Measurements from ENCODE around the gene RBM3. TPM values are rescaled to one million over a fixed set of nuclear protein-coding genes. Genes with fewer than 3 reads are reported as not detected.

RBM3 gene
- total RNA-seq, 1 experiment from 2014 or later, result 375 TPM

- no peaks in the 10 kb centered on the region for H3F3A ChIP-seq (ENCODE audit: low read length, unreplicated experiment)
- BruUV-seq (replicated peaks), result TSS peak; percentile 49
- peak overlapping the region; percentile 84 for H3K4me3 ChIP-seq (ENCODE audit: low read length)
- peaks cover 21% of the 10 kb centered on the region for H3K79me2 ChIP-seq (ENCODE audit: low read length)
- H3K27me3 ChIP-seq (ENCODE audit: low read length), result no peaks in the 10 kb centered on the region
- H3K4me1 ChIP-seq (ENCODE audit: insufficient read depth, low read length), result peaks cover 9% of the 10 kb centered on the region
- peak overlapping the region; percentile 6; the same call in 1 of the 2 replicates for H3K27ac ChIP-seq (ENCODE audit: low read length)
- no peaks in the 10 kb centered on the region for H4K20me1 ChIP-seq (ENCODE audit: low read length)
- ChIA-PET CTCF (interaction anchor here (0.7 kb wide), 1 partner anchor 19 kb away, joined by 7 read pairs; no protein-coding TSS in a partner anchor), POLR2A (ENCODE audit: unreplicated experiment) (interaction anchor here (0.6 kb wide), 1 partner anchor 10 kb away, joined by 3 read pairs; no protein-coding TSS in a partner anchor)
- no peaks in the 10 kb centered on the region; the same call in 1 of the 2 replicates for H3K36me3 ChIP-seq (ENCODE audit: low read depth, low read length)
- TF ChIP-seq CTCF (conservative IDR thresholded peaks at IDR 0.05; ENCODE audit: low read depth, low read length), result no peak
- no peak for TF ChIP-seq EZH2 (IDR thresholded peaks at IDR 0.05; ENCODE audit: low read length, unreplicated experiment)
- no peak for TF ChIP-seq EZH2phosphoT487 (IDR thresholded peaks at IDR 0.05; ENCODE audit: borderline replicate concordance, low read length)
- H2AFZ ChIP-seq (ENCODE audit: low read length), result peak overlapping the region; percentile 96
- DNase-seq, result no peak
- H3K9me2 ChIP-seq (replicated peaks; ENCODE audit: low read length), result no peaks in the 10 kb centered on the region
- ATAC-seq, result no peak
- H3K9ac ChIP-seq (ENCODE audit: low read length), result peak overlapping the region; percentile 88
- no peaks in the 10 kb centered on the region for H3K9me3 ChIP-seq (ENCODE audit: low read length)
- H3K4me2 ChIP-seq (ENCODE audit: low read length), result peak overlapping the region; percentile 77
- intact Hi-C loops (cut with micrococcal nuclease), result no loop called here
Observed at GRCh38 chrX:48538641-48539344, 35.5 kb upstream of the RBM3 start.

GRCh38 chrX:48539345-48540027 is 34.8 kb upstream of the RBM3 start, which contains the start of gene TBC1D25:
Gene TBC1D25, plus strand, starts transcription at chrX:48539714. Its CDS starts 84 bp downstream, at chrX:48539798.
- TF ChIP-seq CTCF (conservative IDR thresholded peaks at IDR 0.05; ENCODE audit: low read depth, low read length) (peak; percentile 58), EZH2phosphoT487 (IDR thresholded peaks at IDR 0.05; ENCODE audit: borderline replicate concordance, low read length) (no peak)
- Histone ChIP-seq H3K9me2 (replicated peaks; ENCODE audit: low read length) (no peaks in the 10 kb centered on the region), H3K79me2 (ENCODE audit: low read length) (peaks cover 21% of the 10 kb centered on the region), H3K4me2 (ENCODE audit: low read length) (peak within 1 kb of the TSS; percentile 77), H3F3A (ENCODE audit: low read length, unreplicated experiment) (no peaks in the 10 kb centered on the region), H2AFZ (ENCODE audit: low read length) (peak within 1 kb of the TSS; percentile 96), H3K4me3 (ENCODE audit: low read length) (peak within 1 kb of the TSS; percentile 84), H3K9me3 (ENCODE audit: low read length) (no peaks in the 10 kb centered on the region), H3K27ac (ENCODE audit: low read length) (peak within 1 kb of the TSS; percentile 68), H3K4me1 (ENCODE audit: insufficient read depth, low read length) (peaks cover 9% of the 10 kb centered on the region), H4K20me1 (ENCODE audit: low read length) (no peaks in the 10 kb centered on the region), H3K36me3 (ENCODE audit: low read depth, low read length) (no peaks in the 10 kb centered on the region; the same call in 1 of the 2 replicates), H3K9ac (ENCODE audit: low read length) (peak within 1 kb of the TSS; percentile 88), H3K27me3 (ENCODE audit: low read length) (no peaks in the 10 kb centered on the region)
- peak; percentile 86 for ATAC-seq
- peak; percentile 95 for DNase-seq
- ChIA-PET POLR2A (ENCODE audit: unreplicated experiment) (interaction anchor here (0.6 kb wide), 1 partner anchor 11 kb away, joined by 3 read pairs; no protein-coding TSS in a partner anchor), CTCF (interaction anchor here (0.7 kb wide), 2 partner anchors 19 to 64 kb away, joined by 3 to 7 read pairs; partner anchors contain the start of gene FTSJ1)
- intact Hi-C loops (cut with micrococcal nuclease), result no loop called here
- no TSS peak for BruUV-seq (replicated peaks)
